A673 (cell line): ENCODE results near the gene WNT2. TPM values are rescaled to one million over a fixed set of nuclear protein-coding genes. Genes with fewer than 3 reads are reported as not detected.

Experiments used
- BruUV-seq: library from RNA; stranded (reverse); fragments of 400-500 nt; replicated peaks from 2 replicates; lab custom pipeline; 2021; lab: Mats Ljungman, UMichigan
- CTCF ChIA-PET: fragments of 300-600 bp; sonication (Branson Sonifier 250); formaldehyde crosslinking; loops from one replicate; lab custom pipeline; 2022; ENCODE audit warnings: antibody characterized with exemption; lab: Charles Lee
- POLR2A ChIA-PET: fragments of 300-600 bp; sonication (Branson Sonifier 250); formaldehyde crosslinking; loops from one replicate; lab custom pipeline; 2022; ENCODE audit warnings: antibody characterized with exemption; ENCODE audit not compliant: low non-redundant PET; lab: Charles Lee
- DNase-seq: peaks from one replicate; pipeline ENCODE4 v3.0.0-alpha.2; 2015; ENCODE audit warnings: low spot score
- H3K27ac ChIP-seq: fragments of 200-600 bp; sonication (generic); 2 replicates; pipeline ENCODE4 v1.5.1; 2016; ENCODE audit warnings: mixed run types, low read depth, mild to moderate bottlenecking, mixed read lengths, antibody characterized with exemption, low read length; ENCODE audit not compliant: poor library complexity, severe bottlenecking
- H3K27me3 ChIP-seq: fragments of 200-600 bp; sonication (generic); replicated peaks from 2 replicates; pipeline ENCODE4 v1.6.1; 2017; ENCODE audit warnings: mixed run types, low read depth, mild to moderate bottlenecking, mixed read lengths, antibody characterized with exemption, low read length; ENCODE audit not compliant: insufficient read depth, poor library complexity
- H3K36me3 ChIP-seq: fragments of 200-600 bp; sonication (generic); 2 replicates; pipeline ENCODE4 v1.6.1; 2016; ENCODE audit warnings: mixed run types, mild to moderate bottlenecking, mixed read lengths, antibody characterized with exemption, low read length; ENCODE audit not compliant: insufficient read depth, poor library complexity, severe bottlenecking
- H3K4me1 ChIP-seq: fragments of 200-600 bp; sonication (generic); 2 replicates; pipeline ENCODE4 v1.6.1; 2017; ENCODE audit warnings: mixed run types, mild to moderate bottlenecking, mixed read lengths, antibody characterized with exemption, low read length; ENCODE audit not compliant: insufficient read depth, poor library complexity, severe bottlenecking
- H3K4me3 ChIP-seq: fragments of 200-600 bp; sonication (generic); 2 replicates; pipeline ENCODE4 v1.5.1; 2016; ENCODE audit warnings: low read depth, mixed run types, mild to moderate bottlenecking, mixed read lengths, low read length; ENCODE audit not compliant: poor library complexity, severe bottlenecking
- H3K9me3 ChIP-seq: fragments of 200-600 bp; sonication (generic); 2 replicates; pipeline ENCODE4 v1.6.1; 2016; ENCODE audit warnings: mixed run types, low read depth, mild to moderate bottlenecking, mixed read lengths, antibody characterized with exemption, low read length; ENCODE audit not compliant: poor library complexity, severe bottlenecking
- EZH2 ChIP-seq: fragments of 200-600 bp; sonication (generic); IDR thresholded peaks from 2 replicates; pipeline ENCODE4 v1.6.1; 2017; ENCODE audit warnings: borderline replicate concordance, low read depth, mild to moderate bottlenecking, mixed read lengths, antibody characterized with exemption, low read length; ENCODE audit not compliant: poor library complexity, severe bottlenecking
- intact Hi-C: fragments of 100-400 bp; cut with micrococcal nuclease; formaldehyde crosslinking; loops from one replicate; pipeline ENCODE4 v1.10.0; 2022; ENCODE audit not compliant: unreplicated experiment
- total RNA-seq: library from RNA; stranded (reverse); gene quantifications from 2 replicates; pipeline ENCODE4 v1.2.3, GENCODE V29; 2021
- TF ChIP-seq, protein P1 (sequence below): fragments of 300-800, 200-600 bp; sonication (generic); conservative IDR thresholded peaks from 2 replicates; pipeline ENCODE4 v1.5.1; 2017; ENCODE audit warnings: low read depth, mild to moderate bottlenecking, antibody characterized with exemption, low read length, moderate library complexity, mixed read lengths

The WNT2 gene
- total RNA-seq, 1 experiment from 2014 or later, result not detected

DNA sequence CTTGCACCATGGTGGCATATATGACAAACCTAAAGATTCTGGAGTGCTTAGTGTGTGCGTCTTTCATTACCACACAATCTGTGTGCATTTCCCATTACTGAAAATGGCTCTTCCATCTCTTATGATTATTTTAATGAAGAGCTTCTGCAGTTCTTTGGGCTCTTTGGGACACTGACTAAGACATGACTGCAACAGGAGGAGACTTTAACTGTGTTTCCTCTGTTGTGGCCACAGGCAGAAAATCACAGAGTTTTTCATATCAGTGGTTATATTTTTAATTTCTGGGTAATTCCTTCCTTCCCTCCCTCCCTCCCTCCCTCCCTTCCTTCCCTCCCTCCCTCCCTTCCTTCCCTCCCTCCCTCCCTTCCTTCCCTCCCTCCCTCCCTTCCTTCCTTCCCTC, 58.1 kb downstream of the WNT2 start:
- no peak for DNase-seq
- TF ChIP-seq EZH2, result no peak
- TF ChIP-seq, protein P1, sequence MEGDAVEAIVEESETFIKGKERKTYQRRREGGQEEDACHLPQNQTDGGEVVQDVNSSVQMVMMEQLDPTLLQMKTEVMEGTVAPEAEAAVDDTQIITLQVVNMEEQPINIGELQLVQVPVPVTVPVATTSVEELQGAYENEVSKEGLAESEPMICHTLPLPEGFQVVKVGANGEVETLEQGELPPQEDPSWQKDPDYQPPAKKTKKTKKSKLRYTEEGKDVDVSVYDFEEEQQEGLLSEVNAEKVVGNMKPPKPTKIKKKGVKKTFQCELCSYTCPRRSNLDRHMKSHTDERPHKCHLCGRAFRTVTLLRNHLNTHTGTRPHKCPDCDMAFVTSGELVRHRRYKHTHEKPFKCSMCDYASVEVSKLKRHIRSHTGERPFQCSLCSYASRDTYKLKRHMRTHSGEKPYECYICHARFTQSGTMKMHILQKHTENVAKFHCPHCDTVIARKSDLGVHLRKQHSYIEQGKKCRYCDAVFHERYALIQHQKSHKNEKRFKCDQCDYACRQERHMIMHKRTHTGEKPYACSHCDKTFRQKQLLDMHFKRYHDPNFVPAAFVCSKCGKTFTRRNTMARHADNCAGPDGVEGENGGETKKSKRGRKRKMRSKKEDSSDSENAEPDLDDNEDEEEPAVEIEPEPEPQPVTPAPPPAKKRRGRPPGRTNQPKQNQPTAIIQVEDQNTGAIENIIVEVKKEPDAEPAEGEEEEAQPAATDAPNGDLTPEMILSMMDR, result no peak
- ChIA-PET POLR2A (no interaction called here), CTCF (no interaction called here)
- intact Hi-C loops, result no loop called here
- no peak overlapping the region for H3K27ac ChIP-seq
- no peaks in the 10 kb centered on the region for H3K36me3 ChIP-seq
- no peak overlapping the region for H3K4me3 ChIP-seq
- peaks cover 9% of the 10 kb centered on the region for H3K27me3 ChIP-seq
- no peaks in the 10 kb centered on the region for H3K9me3 ChIP-seq
- no TSS peak for BruUV-seq
- H3K4me1 ChIP-seq, result no peaks in the 10 kb centered on the region

DNA sequence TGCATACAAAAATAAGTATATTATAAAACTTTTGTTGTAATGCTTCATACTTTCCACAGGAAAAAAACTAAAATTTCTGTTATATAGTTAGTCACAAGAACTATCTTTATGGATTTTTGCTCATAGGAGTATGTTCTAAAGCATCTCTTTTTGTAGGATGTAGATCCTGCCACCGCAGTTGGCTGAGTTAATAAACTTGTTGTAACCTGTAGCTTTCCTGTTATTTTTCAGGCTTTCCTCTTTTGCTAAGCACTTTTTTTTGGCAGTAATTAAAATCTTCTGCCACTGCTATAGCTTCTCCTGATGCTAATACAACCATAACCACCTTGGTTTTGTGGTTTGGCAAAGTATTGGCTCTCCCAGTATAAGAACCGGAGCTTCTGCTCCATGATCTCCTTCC, 60.3 kb downstream of the WNT2 start:
- no peak for DNase-seq
- no peak overlapping the region for H3K4me3 ChIP-seq
- intact Hi-C loops, result no loop called here
- H3K4me1 ChIP-seq, result no peaks in the 10 kb centered on the region
- H3K27ac ChIP-seq, result no peak overlapping the region
- ChIA-PET POLR2A (no interaction called here), CTCF (no interaction called here)
- H3K36me3 ChIP-seq, result no peaks in the 10 kb centered on the region
- BruUV-seq, result no TSS peak
- TF ChIP-seq, protein P1, result no peak
- no peak for TF ChIP-seq EZH2
- H3K9me3 ChIP-seq, result no peaks in the 10 kb centered on the region
- H3K27me3 ChIP-seq, result peaks cover 9% of the 10 kb centered on the region

DNA sequence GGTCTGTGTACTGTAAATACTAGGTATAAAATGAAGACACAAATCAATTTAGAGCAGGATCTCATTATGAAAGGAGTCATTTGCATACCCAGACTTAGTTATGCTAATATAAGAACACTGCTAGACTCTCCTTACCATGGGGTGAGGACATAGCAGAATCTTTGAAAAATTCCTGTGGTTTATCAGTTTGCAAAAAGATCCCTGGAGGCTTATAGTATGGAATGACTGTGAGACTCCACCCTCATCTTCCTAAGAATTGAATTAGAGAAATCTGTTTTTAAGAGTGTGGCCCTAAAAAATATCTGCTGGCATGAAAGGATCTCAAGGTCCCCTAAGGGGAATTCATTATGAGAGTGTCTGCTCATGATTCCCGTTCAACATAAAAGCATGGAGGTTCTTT, 63.2 kb downstream of the WNT2 start:
- H3K27ac ChIP-seq, result no peak overlapping the region
- intact Hi-C loops, result no loop called here
- H3K9me3 ChIP-seq, result no peaks in the 10 kb centered on the region
- no peak overlapping the region for H3K4me3 ChIP-seq
- H3K4me1 ChIP-seq, result no peaks in the 10 kb centered on the region
- ChIA-PET POLR2A (interaction anchor here (0.6 kb wide), 1 partner anchor 115 kb away, joined by 11 read pairs; no protein-coding TSS in a partner anchor), CTCF (no interaction called here)
- H3K36me3 ChIP-seq, result no peaks in the 10 kb centered on the region
- TF ChIP-seq, protein P1, result no peak
- TF ChIP-seq EZH2, result no peak
- no peak for DNase-seq
- no TSS peak for BruUV-seq
- H3K27me3 ChIP-seq, result peaks cover 9% of the 10 kb centered on the region
